Brain pericyte (primary cell): ENCODE measurements around the gene PPP1R12B.
"Not testable (repeated sequence)": the region's sequence is repeated elsewhere in the genome, so short reads cannot be mapped to it uniquely, and the experiment has no call there.

ENCODE experiments used
- DNase-seq: peaks from one replicate; pipeline ENCODE4 v3.0.0-alpha.2; 2012; ENCODE audit warnings: low read depth, low spot score

Gene PPP1R12B

GRCh38 chr1:202612036-202612435 is 263.5 kb downstream of the PPP1R12B start:
- not testable (repeated sequence) for DNase-seq

GRCh38 chr1:202613571-202613970 is 265.1 kb downstream of the PPP1R12B start:
- DNase-seq = no peak

- not testable (repeated sequence) for DNase-seq
These were observed 266.1 kb downstream of the PPP1R12B start for GRCh38 chr1:202614363-202615207.

GRCh38 chr1:202615208-202615500 is 266.7 kb downstream of the PPP1R12B start:
- DNase-seq = not testable (repeated sequence)

- DNase-seq = no peak
These were observed 267.2 kb downstream of the PPP1R12B start for GRCh38 chr1:202615501-202616354.

- no peak for DNase-seq
These were observed 267.9 kb downstream of the PPP1R12B start for GRCh38 chr1:202616355-202616915.

- DNase-seq = not testable (repeated sequence)
These were observed 270.5 kb downstream of the PPP1R12B start for GRCh38 chr1:202619012-202619411.

GRCh38 chr1:202619505-202619904 is 271.0 kb downstream of the PPP1R12B start:
- DNase-seq = no peak

- not testable (repeated sequence) for DNase-seq
These were observed 271.5 kb downstream of the PPP1R12B start for GRCh38 chr1:202620036-202620435.

- no peak for DNase-seq
These were observed 272.9 kb downstream of the PPP1R12B start for GRCh38 chr1:202621446-202621845.

- DNase-seq = no peak
These were observed 273.9 kb downstream of the PPP1R12B start for GRCh38 chr1:202622388-202622787.

- no peak for DNase-seq
These were observed 274.6 kb downstream of the PPP1R12B start for GRCh38 chr1:202623075-202623474.

GRCh38 chr1:202623476-202623875 is 275.0 kb downstream of the PPP1R12B start:
- not testable (repeated sequence) for DNase-seq

GRCh38 chr1:202624088-202624780 is 275.7 kb downstream of the PPP1R12B start:
- no peak for DNase-seq

- no peak for DNase-seq
These were observed 276.2 kb downstream of the PPP1R12B start for GRCh38 chr1:202624781-202625108.

GRCh38 chr1:202625416-202626360 is 277.2 kb downstream of the PPP1R12B start:
- no peak for DNase-seq

- DNase-seq = not testable (repeated sequence)
These were observed 278.5 kb downstream of the PPP1R12B start for GRCh38 chr1:202627036-202627435.

GRCh38 chr1:202627841-202628565 is 279.5 kb downstream of the PPP1R12B start:
- DNase-seq = no peak

GRCh38 chr1:202628646-202629215 is 280.2 kb downstream of the PPP1R12B start:
- DNase-seq = no peak
